ENCODE results near the gene PARD3B.

The PARD3B gene

GRCh38 chr2:205148755-205149154, 603.5 kb downstream of the PARD3B start:
- Mint-ChIP-seq H3K27me3 (no peaks in the 10 kb centered on the region), H3K4me1 (no peaks in the 10 kb centered on the region), H3K27ac (no peak overlapping the region), H3K36me3 (ENCODE audit: low read depth) (no peaks in the 10 kb centered on the region), H3K9me3 (peaks cover 10% of the 10 kb centered on the region), H3K4me3 (no peak overlapping the region)
- no peak for DNase-seq
- no peak for ATAC-seq

- no peak overlapping the region for H3K4me3 Mint-ChIP-seq
- ATAC-seq (no peak), DNase-seq (no peak)
- H3K36me3 Mint-ChIP-seq (ENCODE audit: low read depth) = no peaks in the 10 kb centered on the region
- H3K27me3 Mint-ChIP-seq = no peaks in the 10 kb centered on the region
- H3K27ac Mint-ChIP-seq = no peak overlapping the region
- H3K4me1 Mint-ChIP-seq = peaks cover 1% of the 10 kb centered on the region
- H3K9me3 Mint-ChIP-seq = peaks cover 8% of the 10 kb centered on the region
These were observed 611.2 kb downstream of the PARD3B start for GRCh38 chr2:205156457-205156856.

- DNase-seq (no peak), ATAC-seq (no peak)
- no peaks in the 10 kb centered on the region for H3K36me3 Mint-ChIP-seq (ENCODE audit: low read depth)
- no peak overlapping the region for H3K27ac Mint-ChIP-seq
- no peaks in the 10 kb centered on the region for H3K27me3 Mint-ChIP-seq
- H3K4me3 Mint-ChIP-seq = no peak overlapping the region
- H3K9me3 Mint-ChIP-seq = peaks cover 5% of the 10 kb centered on the region
- peaks cover 1% of the 10 kb centered on the region for H3K4me1 Mint-ChIP-seq
These were observed 613.1 kb downstream of the PARD3B start for GRCh38 chr2:205158404-205158803.

GRCh38 chr2:205161156-205161839, 616.0 kb downstream of the PARD3B start:
- Mint-ChIP-seq H3K9me3 (no peaks in the 10 kb centered on the region), H3K27ac (no peak overlapping the region), H3K27me3 (no peaks in the 10 kb centered on the region), H3K4me1 (peaks cover 1% of the 10 kb centered on the region), H3K36me3 (ENCODE audit: low read depth) (no peaks in the 10 kb centered on the region), H3K4me3 (no peak overlapping the region)
- ATAC-seq = no peak
- DNase-seq = no peak

- H3K27ac Mint-ChIP-seq = no peak overlapping the region
- ATAC-seq (no peak), DNase-seq (no peak)
- peaks cover 4% of the 10 kb centered on the region for H3K4me1 Mint-ChIP-seq
- H3K9me3 Mint-ChIP-seq = no peaks in the 10 kb centered on the region
- H3K27me3 Mint-ChIP-seq = no peaks in the 10 kb centered on the region
- H3K4me3 Mint-ChIP-seq = no peak overlapping the region
- H3K36me3 Mint-ChIP-seq (ENCODE audit: low read depth) = no peaks in the 10 kb centered on the region
These were observed 621.5 kb downstream of the PARD3B start for GRCh38 chr2:205166745-205167144.

- no peak for ATAC-seq
- peaks cover 4% of the 10 kb centered on the region for H3K4me1 Mint-ChIP-seq
- DNase-seq = no peak
- no peaks in the 10 kb centered on the region for H3K9me3 Mint-ChIP-seq
- H3K27me3 Mint-ChIP-seq = no peaks in the 10 kb centered on the region
- H3K4me3 Mint-ChIP-seq = no peak overlapping the region
- no peak overlapping the region for H3K27ac Mint-ChIP-seq
- H3K36me3 Mint-ChIP-seq (ENCODE audit: low read depth) = no peaks in the 10 kb centered on the region
These were observed 623.7 kb downstream of the PARD3B start for GRCh38 chr2:205169012-205169411.

- Mint-ChIP-seq H3K4me1 (peaks cover 4% of the 10 kb centered on the region), H3K36me3 (ENCODE audit: low read depth) (no peaks in the 10 kb centered on the region), H3K4me3 (no peak overlapping the region), H3K27me3 (no peaks in the 10 kb centered on the region), H3K9me3 (no peaks in the 10 kb centered on the region), H3K27ac (no peak overlapping the region)
- ATAC-seq (no peak), DNase-seq (no peak)
These were observed 624.2 kb downstream of the PARD3B start for GRCh38 chr2:205169464-205169863.

GRCh38 chr2:205170399-205170798, 625.1 kb downstream of the PARD3B start:
- no peaks in the 10 kb centered on the region for H3K27me3 Mint-ChIP-seq
- no peaks in the 10 kb centered on the region for H3K9me3 Mint-ChIP-seq
- DNase-seq = no peak
- ATAC-seq = no peak
- peaks cover 4% of the 10 kb centered on the region for H3K4me1 Mint-ChIP-seq
- no peaks in the 10 kb centered on the region for H3K36me3 Mint-ChIP-seq (ENCODE audit: low read depth)
- no peak overlapping the region for H3K4me3 Mint-ChIP-seq
- no peak overlapping the region for H3K27ac Mint-ChIP-seq

GRCh38 chr2:205171261-205171940, 626.1 kb downstream of the PARD3B start:
- Mint-ChIP-seq H3K4me1 (peaks cover 4% of the 10 kb centered on the region), H3K9me3 (no peaks in the 10 kb centered on the region), H3K27me3 (no peaks in the 10 kb centered on the region), H3K4me3 (no peak overlapping the region), H3K36me3 (ENCODE audit: low read depth) (no peaks in the 10 kb centered on the region), H3K27ac (no peak overlapping the region)
- ATAC-seq (no peak), DNase-seq (no peak)

GRCh38 chr2:205175831-205176230, 630.6 kb downstream of the PARD3B start:
- no peaks in the 10 kb centered on the region for H3K36me3 Mint-ChIP-seq (ENCODE audit: low read depth)
- ATAC-seq (no peak), DNase-seq (no peak)
- H3K4me1 Mint-ChIP-seq = no peaks in the 10 kb centered on the region
- no peaks in the 10 kb centered on the region for H3K27me3 Mint-ChIP-seq
- no peaks in the 10 kb centered on the region for H3K9me3 Mint-ChIP-seq
- H3K27ac Mint-ChIP-seq = no peak overlapping the region
- no peak overlapping the region for H3K4me3 Mint-ChIP-seq

GRCh38 chr2:205176546-205176945, 631.3 kb downstream of the PARD3B start:
- H3K4me1 Mint-ChIP-seq = no peaks in the 10 kb centered on the region
- DNase-seq (no peak), ATAC-seq (no peak)
- no peak overlapping the region for H3K4me3 Mint-ChIP-seq
- no peak overlapping the region for H3K27ac Mint-ChIP-seq
- H3K36me3 Mint-ChIP-seq (ENCODE audit: low read depth) = no peaks in the 10 kb centered on the region
- H3K9me3 Mint-ChIP-seq = no peaks in the 10 kb centered on the region
- H3K27me3 Mint-ChIP-seq = no peaks in the 10 kb centered on the region

GRCh38 chr2:205177546-205177945, 632.3 kb downstream of the PARD3B start:
- Mint-ChIP-seq H3K27me3 (no peaks in the 10 kb centered on the region), H3K27ac (no peak overlapping the region), H3K36me3 (ENCODE audit: low read depth) (no peaks in the 10 kb centered on the region), H3K9me3 (no peaks in the 10 kb centered on the region), H3K4me3 (no peak overlapping the region), H3K4me1 (no peaks in the 10 kb centered on the region)
- no peak for ATAC-seq
- no peak for DNase-seq

- H3K36me3 Mint-ChIP-seq (ENCODE audit: low read depth) = no peaks in the 10 kb centered on the region
These were observed 635.5 kb downstream of the PARD3B start for GRCh38 chr2:205180730-205181129.

GRCh38 chr2:205187731-205188130, 642.5 kb downstream of the PARD3B start:
- no peaks in the 10 kb centered on the region for H3K27me3 Mint-ChIP-seq
- no peaks in the 10 kb centered on the region for H3K36me3 Mint-ChIP-seq (ENCODE audit: low read depth)
- H3K4me1 Mint-ChIP-seq = peaks cover 2% of the 10 kb centered on the region
- no peak for DNase-seq
- no peak overlapping the region for H3K4me3 Mint-ChIP-seq
- ATAC-seq = no peak
- H3K9me3 Mint-ChIP-seq = no peaks in the 10 kb centered on the region
- no peak overlapping the region for H3K27ac Mint-ChIP-seq

More at GRCh38 chr2:205180730-205181129, 635.5 kb downstream of the PARD3B start:
- no peaks in the 10 kb centered on the region for H3K27me3 Mint-ChIP-seq
- no peaks in the 10 kb centered on the region for H3K9me3 Mint-ChIP-seq
- no peak overlapping the region for H3K4me3 Mint-ChIP-seq
- ATAC-seq (no peak), DNase-seq (no peak)
- no peaks in the 10 kb centered on the region for H3K4me1 Mint-ChIP-seq
- no peak overlapping the region for H3K27ac Mint-ChIP-seq

GRCh38 chr2:205188239-205189138, 643.2 kb downstream of the PARD3B start:
- DNase-seq = no peak
- no peaks in the 10 kb centered on the region for H3K9me3 Mint-ChIP-seq
- H3K4me1 Mint-ChIP-seq = peaks cover 2% of the 10 kb centered on the region
- no peak overlapping the region for H3K4me3 Mint-ChIP-seq
- no peaks in the 10 kb centered on the region for H3K27me3 Mint-ChIP-seq
- no peak overlapping the region for H3K27ac Mint-ChIP-seq
- ATAC-seq = no peak
- H3K36me3 Mint-ChIP-seq (ENCODE audit: low read depth) = no peaks in the 10 kb centered on the region

All from activated naive CD8-positive, alpha-beta T cell treated with anti-CD3 and anti-CD28 coated beads, Interleukin-2, amount 50 U/mL, for 24 hours (primary cell).